NCI-H526 (cell line): ENCODE measurements around the gene YPEL3.
"Not testable (repeated sequence)": the region's sequence is repeated elsewhere in the genome, so short reads cannot be mapped to it uniquely, and the experiment has no call there.

Source experiments
- DNase-seq, 2 experiments: peaks; one replicate each; lab custom pipeline; 2025; lab: John Stamatoyannopoulos, UW

YPEL3 gene

DNA sequence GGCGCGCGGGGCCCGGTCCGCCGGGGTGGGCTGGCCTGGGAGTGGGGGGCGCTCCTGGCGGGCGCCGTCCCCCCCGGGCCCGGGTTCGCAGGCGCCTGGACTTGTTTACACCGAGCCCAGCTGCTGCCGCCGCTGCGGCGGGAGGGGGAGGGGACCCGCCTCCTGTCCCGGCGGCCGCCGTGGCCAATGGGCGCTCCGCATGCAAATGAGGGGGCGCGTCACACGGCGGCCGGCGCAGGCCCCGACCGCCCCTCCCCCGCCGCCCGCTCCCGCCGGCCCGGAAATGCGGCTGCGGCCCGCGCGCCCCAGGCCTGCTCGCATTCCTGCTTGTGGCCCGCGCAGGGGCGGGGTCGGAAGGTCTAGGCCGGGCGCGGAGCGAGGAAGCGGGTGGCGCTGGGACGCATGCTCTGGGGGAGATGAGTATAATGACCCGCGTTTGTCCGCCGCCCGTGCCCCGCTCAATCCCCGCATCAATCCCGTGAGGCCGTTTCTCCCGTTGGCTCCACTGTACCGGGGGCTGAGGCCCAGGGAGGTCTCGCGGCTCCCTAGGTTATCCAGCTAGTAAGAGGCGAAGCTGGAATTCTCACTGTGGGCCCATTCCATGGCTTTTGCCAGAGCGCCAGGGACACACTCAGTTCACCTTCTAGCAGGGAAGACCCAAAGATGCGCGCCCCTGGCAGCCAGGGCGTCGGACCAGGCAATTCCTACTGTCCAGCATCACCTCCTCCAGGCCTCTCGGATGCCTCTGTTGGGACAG lies at the start of gene YPEL3:
TSS of gene YPEL3 (minus strand) at position 109 of the 757 bp plus-strand sequence. CDS start 731 bp downstream, outside the sequence.
- peak; percentile 55 to 94 for DNase-seq

DNA sequence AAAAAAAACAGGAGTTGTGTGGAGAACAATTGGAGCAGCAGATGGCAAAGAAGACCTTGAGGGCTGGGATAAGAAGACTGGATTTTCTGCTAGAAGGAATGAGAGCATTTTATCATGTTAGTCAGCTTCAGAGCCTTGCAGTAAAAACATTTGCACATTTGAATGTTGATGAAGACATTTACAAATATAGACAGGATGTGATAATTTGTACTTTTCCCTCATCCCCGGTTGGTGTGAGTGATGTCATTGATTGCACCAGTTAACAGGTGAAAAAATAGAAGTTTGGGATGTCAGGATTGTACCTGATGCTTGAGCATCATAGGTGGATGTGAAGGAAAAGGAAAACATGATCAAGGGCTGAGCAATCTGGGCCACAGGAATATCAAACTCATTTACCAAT lies 49.6 kb upstream of the YPEL3 start:
- DNase-seq, result no peak

- no peak for DNase-seq
Measured at GRCh38 chr16:30144917-30145316, 48.9 kb upstream of the YPEL3 start.

DNA sequence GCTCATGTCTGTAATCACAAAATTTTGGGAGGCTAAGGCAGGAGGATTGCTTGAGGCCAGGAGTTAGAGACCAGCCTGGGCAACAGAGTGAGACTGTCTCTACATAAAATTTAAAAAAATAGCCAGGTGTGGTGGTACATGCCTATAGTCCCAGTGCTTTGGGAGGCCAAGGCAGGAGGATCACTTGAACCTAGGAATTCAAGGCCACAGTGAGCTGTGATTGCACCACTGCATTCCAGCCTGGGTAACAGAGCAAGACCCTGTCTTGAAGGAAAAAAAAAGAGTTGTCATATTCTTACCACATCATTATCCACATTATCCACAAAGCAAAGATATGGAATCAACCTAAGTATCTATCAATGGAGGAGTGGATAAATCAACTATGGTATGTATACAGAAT lies 48.0 kb upstream of the YPEL3 start:
- no peak for DNase-seq

DNA sequence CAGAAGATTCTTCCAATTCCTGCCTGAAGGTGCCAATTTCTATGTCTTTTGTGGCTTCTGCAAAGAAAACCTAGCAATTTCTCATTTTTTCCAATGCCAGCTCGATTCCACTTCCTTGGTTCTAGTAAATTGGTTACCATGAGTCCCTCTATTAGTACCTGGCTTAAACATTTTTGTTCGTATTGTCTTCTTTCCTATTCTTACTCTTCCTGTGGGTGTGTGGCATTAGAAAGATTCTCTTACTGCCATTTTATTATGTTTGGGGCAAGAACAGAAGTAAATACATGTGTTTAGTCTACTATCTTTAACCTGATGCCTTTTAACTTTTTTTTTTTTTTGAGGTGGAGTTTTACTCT lies 47.3 kb upstream of the YPEL3 start:
- DNase-seq, result no peak

- DNase-seq, result peak in 1 of 2 experiments; percentile 41
Measured at GRCh38 chr16:30142672-30143346, 46.8 kb upstream of the YPEL3 start.

- no peak for DNase-seq
Measured at GRCh38 chr16:30141750-30142149, 45.7 kb upstream of the YPEL3 start.

- DNase-seq, result no peak
Measured at GRCh38 chr16:30139583-30140481, 43.8 kb upstream of the YPEL3 start.

GRCh38 chr16:30137897-30138296 lies 41.9 kb upstream of the YPEL3 start:
- no peak for DNase-seq

GRCh38 chr16:30136971-30137605 lies 41.1 kb upstream of the YPEL3 start:
- DNase-seq, result no peak

- no peak for DNase-seq
Measured at GRCh38 chr16:30132591-30132990, 36.6 kb upstream of the YPEL3 start.

GRCh38 chr16:30131869-30132475 lies 36.0 kb upstream of the YPEL3 start:
- DNase-seq, result no peak

DNA sequence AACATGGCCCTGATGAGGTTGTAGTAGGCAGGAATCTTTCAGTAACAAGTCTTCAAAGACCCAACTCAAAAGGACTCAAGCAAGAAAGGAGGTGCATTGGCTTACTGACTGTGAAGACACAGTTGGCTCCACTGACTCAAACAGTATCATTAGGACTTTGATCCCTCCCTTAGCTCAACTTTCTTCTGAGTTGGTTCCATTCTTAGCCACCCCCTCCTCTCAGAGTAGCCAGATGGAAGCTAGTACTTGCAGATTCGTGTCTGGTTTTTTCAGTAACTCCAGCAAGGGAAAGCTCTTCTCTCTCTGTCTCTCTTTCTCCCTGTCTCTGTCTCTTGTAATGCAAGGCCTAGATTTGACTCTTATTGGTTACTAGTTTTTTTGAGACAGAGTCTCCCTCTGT lies 32.0 kb upstream of the YPEL3 start:
- DNase-seq, result no peak

- not testable (repeated sequence) for DNase-seq
Measured at GRCh38 chr16:30125690-30126089, 29.7 kb upstream of the YPEL3 start.

- DNase-seq, result no peak
Measured at GRCh38 chr16:30124985-30125379, 29.0 kb upstream of the YPEL3 start.

DNA sequence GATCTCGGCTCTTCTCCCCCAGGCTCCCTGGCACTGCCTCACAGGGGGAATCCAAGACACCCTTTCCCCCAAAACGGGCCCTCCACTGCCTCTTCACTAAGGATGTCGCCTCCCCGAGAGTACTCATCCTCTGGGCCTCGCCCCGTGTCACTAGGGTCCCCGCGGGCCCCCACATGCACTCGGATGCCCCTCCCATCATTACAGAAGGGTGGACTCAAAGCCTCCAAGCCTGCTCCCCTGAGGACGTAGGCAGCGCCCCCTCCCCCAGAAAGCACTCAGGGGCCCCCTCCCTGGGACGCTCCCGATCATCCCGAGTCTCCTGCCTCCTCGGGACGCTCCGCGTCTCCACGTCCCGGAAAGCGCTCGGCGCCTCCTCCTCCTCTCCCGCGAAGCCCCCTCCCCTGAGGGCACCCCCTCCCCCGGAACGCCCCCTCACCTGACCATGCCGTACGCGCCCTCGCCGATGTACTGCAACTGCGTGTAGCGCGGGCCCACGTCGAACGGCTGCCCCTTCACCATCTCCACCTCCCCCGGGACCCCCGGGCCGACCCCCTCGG lies 26.7 kb upstream of the YPEL3 start:
- peak in 1 of 2 experiments; percentile 74 for DNase-seq

- DNase-seq, result no peak
Measured at GRCh38 chr16:30121741-30122571, 25.9 kb upstream of the YPEL3 start.

DNA sequence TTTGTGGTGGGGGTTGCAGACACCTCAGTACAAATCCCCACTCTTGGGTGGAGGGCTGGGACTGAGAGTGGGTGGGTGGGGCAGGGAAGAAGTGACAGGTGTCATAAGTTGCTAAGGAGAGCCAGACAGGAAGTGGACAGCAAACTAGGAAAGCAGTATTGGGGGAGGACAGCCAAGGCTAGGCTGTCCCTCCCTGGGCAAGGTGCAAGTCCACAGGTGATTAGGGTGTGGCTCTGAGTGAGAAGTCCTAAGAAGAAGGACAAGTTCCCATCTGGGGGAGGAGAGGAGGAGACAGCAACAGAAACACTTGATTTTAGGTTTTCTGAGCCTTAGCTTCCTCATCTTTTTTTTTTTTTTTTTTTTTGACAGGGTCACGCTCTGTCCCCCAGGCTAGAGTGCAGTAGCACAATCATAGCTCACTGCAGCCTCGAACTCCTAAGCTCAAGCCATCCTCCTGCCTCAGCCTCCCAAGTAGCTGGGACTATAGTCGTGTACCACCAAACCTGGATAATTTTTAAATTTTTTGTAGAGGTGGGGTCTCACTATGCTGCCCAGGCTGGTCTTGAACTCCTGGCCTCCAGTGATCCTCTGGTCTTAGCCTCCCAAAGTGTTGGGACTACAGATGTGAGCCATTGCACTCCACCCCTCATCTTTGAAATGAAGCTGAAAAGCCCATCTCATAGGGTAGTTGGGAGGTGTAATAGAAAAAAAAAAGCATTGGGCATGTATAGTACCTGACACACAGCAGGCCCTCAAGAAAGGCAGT lies 24.5 kb upstream of the YPEL3 start:
- no peak for DNase-seq

DNA sequence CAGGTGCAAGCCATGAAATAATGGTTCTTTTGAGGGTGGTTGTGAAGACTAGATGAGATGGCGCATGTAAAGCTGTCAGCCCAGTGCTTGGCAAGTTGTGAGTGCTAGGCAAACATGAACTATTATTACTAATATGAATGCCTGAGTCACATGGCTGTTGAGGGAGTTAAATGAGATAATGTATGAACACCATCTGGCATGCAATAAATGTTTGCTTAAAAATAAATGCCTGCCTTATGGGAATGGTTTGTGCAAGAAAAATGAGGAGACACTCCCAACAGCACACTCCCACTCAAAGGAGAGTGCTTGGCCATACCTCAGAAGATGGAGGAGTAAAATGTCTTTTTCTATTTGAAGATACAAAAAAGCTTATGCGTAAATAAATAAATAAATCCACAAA lies 23.4 kb upstream of the YPEL3 start:
- DNase-seq, result no peak

- no peak for DNase-seq
Measured at GRCh38 chr16:30117768-30118167, 21.8 kb upstream of the YPEL3 start.
